NB4 (cell line): Measurements from ENCODE around the gene MCM3.

Source experiments
- CTCF ChIP-seq: IDR thresholded peaks from one replicate; pipeline ENCODE4 v1.5.1; 2012; ENCODE audit warnings: low read depth, low read length
- POLR2A ChIP-seq: IDR thresholded peaks from 2 replicates; pipeline ENCODE4 v1.6.1; 2011; ENCODE audit warnings: mild to moderate bottlenecking; ENCODE audit not compliant: insufficient read length; ENCODE audit errors: extremely low read depth

GRCh38 chr6:52314752-52315151 lies 30.2 kb upstream of the MCM3 start:
- TF ChIP-seq POLR2A, result no peak
- no peak for TF ChIP-seq CTCF
